BJ (cell line): ENCODE results near the gene UBE2E1. TPM values are rescaled to one million over a fixed set of nuclear protein-coding genes. Genes with fewer than 3 reads are reported as not detected.

Experiments used
- CTCF ChIA-PET: fragments of 350-600 bp; formaldehyde crosslinking; extraction: SDS; loops from one replicate; lab custom pipeline; 2021; ENCODE audit warnings: antibody characterized with exemption, inconsistent platforms; lab: Yijun Ruan, JAX
- POLR2A ChIA-PET: fragments of 300-600 bp; sonication (Branson Sonifier 250); formaldehyde crosslinking; extraction: SDS; loops from one replicate; lab custom pipeline; 2021; ENCODE audit warnings: antibody characterized with exemption; lab: Charles Lee
- DNase-seq: peaks from one replicate; pipeline ENCODE4 v3.0.0-alpha.2; 2011; ENCODE audit warnings: low read depth
- H3K27me3 ChIP-seq: 2 replicates; pipeline ENCODE4 v1.6.0; 2011; ENCODE audit warnings: low read length; ENCODE audit not compliant: control insufficient read depth, insufficient read depth
- H3K36me3 ChIP-seq: 2 replicates; pipeline ENCODE4 v1.5.1; 2011; ENCODE audit warnings: low read length; ENCODE audit not compliant: control insufficient read depth, insufficient read depth
- H3K4me3 ChIP-seq: 2 replicates; pipeline ENCODE4 v1.5.1; 2011; ENCODE audit warnings: low read depth, mild to moderate bottlenecking, control low read depth, low read length
- polyA plus RNA-seq: library from polyadenylated mRNA; depleted of rRNA; stranded (reverse); fragments of >200 nt; gene quantifications from 2 replicates; pipeline ENCODE4 v1.2.3, GENCODE V29; 2011
- TF ChIP-seq, protein P1 (sequence below): IDR thresholded peaks from 2 replicates; pipeline ENCODE4 v1.5.1; 2011; ENCODE audit warnings: low read depth, mild to moderate bottlenecking, control low read depth, inconsistent platforms, low read length, moderate library complexity; ENCODE audit not compliant: insufficient read depth

UBE2E1 gene
- polyA plus RNA-seq, 1 experiment: 70.0 TPM

DNA sequence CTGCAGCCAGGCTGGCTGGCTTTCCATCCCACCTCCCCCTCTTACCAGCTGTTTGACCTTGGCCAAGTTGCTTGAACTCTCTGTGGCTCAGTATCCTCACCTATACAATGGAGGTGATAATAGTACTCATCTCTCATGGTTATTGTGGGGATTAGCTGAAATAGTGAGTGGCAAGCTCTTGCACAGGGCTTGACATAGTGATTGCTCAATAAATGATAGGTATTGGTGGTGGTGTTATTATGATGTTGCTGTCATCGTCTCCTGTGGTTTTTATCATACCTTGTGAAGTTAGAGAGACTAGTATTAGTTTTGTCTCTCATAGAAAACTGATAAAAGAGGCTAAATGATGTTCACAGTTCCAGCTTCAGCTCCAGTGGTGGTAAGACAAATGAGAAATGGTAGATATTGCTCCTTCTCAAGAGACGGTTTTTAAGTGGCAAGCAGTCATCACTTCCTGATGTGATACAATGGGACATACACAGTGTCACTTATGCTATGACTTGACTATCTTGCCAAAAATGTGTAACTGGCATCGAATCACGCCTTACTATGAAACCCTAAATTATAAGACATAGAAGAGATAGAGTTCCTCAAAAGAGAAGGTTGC is 12.1 kb upstream of the UBE2E1 start:
- Histone ChIP-seq H3K27me3 (peaks cover 4% of the 10 kb centered on the region), H3K4me3 (no peak overlapping the region), H3K36me3 (no peaks in the 10 kb centered on the region)
- TF ChIP-seq, protein P1, sequence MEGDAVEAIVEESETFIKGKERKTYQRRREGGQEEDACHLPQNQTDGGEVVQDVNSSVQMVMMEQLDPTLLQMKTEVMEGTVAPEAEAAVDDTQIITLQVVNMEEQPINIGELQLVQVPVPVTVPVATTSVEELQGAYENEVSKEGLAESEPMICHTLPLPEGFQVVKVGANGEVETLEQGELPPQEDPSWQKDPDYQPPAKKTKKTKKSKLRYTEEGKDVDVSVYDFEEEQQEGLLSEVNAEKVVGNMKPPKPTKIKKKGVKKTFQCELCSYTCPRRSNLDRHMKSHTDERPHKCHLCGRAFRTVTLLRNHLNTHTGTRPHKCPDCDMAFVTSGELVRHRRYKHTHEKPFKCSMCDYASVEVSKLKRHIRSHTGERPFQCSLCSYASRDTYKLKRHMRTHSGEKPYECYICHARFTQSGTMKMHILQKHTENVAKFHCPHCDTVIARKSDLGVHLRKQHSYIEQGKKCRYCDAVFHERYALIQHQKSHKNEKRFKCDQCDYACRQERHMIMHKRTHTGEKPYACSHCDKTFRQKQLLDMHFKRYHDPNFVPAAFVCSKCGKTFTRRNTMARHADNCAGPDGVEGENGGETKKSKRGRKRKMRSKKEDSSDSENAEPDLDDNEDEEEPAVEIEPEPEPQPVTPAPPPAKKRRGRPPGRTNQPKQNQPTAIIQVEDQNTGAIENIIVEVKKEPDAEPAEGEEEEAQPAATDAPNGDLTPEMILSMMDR: no peak
- POLR2A ChIA-PET: no interaction called here
- DNase-seq: no peak
- CTCF ChIA-PET: interaction anchor here (0.6 to 1.9 kb wide), 3 partner anchors 9 to 163 kb away, joined by 3 to 4 read pairs (median 3); no protein-coding TSS in a partner anchor

DNA sequence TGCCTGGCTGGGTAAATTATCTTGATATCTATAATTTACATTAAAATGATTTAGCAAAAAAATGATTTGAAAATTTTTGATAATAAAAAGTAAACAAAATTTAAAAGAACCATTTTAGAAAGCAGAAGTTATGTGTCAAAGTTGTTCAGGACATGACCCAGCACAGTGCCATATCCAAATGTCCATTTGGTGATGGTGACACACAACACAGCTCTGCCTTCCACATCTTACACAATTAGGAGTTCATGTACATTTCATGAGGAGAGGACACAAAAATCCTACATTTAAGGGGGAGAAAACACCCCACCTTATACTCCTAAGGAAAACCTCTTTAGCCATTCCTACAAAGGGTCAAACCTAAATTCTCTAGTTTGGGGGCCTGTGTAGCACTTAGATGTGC is 10.7 kb upstream of the UBE2E1 start:
- DNase-seq: no peak
- CTCF ChIA-PET: interaction anchor here (0.8 to 1.0 kb wide), 2 partner anchors 18 to 394 kb away, joined by 3 read pairs; no protein-coding TSS in a partner anchor
- POLR2A ChIA-PET: no interaction called here
- H3K4me3 ChIP-seq: no peak overlapping the region
- no peaks in the 10 kb centered on the region for H3K36me3 ChIP-seq
- H3K27me3 ChIP-seq: peaks cover 4% of the 10 kb centered on the region
- TF ChIP-seq, protein P1: no peak

DNA sequence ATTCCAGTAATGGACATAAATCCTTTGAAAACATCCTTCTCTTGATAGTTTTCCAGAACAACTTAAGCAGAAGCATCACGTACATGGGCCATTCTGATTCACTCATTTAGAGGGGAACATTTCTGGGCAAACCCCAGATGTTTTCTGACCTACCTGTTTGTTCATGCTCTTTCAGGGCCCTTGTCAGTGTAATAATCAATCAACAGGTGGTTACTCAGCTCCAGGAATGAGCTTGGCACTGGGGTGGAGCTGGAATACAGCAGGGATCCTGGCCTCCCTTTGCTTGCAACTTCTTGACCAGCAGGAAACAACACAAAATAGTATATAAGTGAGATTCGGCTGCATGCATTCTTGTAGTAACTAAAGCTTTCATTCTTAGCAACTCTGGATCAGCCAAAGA is 9.2 kb upstream of the UBE2E1 start:
- POLR2A ChIA-PET: no interaction called here
- H3K27me3 ChIP-seq: peaks cover 4% of the 10 kb centered on the region
- TF ChIP-seq, protein P1: no peak
- no peaks in the 10 kb centered on the region for H3K36me3 ChIP-seq
- H3K4me3 ChIP-seq: no peak overlapping the region
- no peak for DNase-seq
- CTCF ChIA-PET: no interaction called here

DNA sequence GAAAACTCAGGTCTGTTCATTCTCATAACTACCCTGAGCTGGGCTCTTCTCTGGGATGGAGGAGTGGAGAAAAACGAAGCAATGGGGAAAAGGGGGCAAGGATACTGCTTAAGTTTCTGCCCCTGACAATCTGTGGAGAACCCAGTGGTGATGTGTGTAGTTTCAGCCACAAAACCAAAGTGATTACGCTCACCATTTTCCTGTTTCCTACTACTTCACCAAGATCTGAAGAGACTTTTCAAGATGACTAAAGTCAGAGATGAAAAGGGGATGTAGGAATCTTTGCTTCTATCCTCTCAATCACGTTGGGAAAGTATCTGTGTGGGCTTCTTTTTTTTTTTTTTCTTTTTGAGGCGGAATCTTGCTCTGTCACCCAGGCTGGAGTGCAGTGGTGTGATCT is 8.3 kb upstream of the UBE2E1 start:
- DNase-seq: no peak
- CTCF ChIA-PET: no interaction called here
- POLR2A ChIA-PET: no interaction called here

DNA sequence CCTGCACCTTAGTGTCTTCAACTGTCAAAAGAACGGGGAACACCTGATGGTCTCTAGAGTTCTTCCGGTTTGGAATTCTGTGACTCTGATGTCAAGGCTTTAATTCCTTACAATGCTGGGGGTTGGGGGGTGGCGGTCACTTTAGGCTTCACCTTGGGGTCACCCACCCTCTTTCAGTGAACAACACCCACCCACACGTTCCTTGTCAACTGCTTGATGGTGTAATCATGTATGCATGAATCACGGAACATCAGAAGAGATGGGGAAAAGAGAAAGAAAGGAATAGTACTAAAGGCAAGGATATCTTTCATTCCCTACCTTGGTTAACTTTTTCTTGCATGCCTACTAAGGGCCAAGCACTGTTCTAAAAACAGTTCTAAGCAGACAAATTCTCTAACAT is 7.3 kb upstream of the UBE2E1 start:
- TF ChIP-seq, protein P1: no peak
- Histone ChIP-seq H3K27me3 (peaks cover 2% of the 10 kb centered on the region; the same call in 1 of the 2 replicates), H3K4me3 (no peak overlapping the region), H3K36me3 (no peaks in the 10 kb centered on the region)
- ChIA-PET CTCF (no interaction called here), POLR2A (interaction anchor here (0.6 kb wide), 1 partner anchor 42 kb away, joined by 6 read pairs; no protein-coding TSS in a partner anchor)
- no peak for DNase-seq

More for the DNA sequence above, 8.3 kb upstream of the UBE2E1 start:
- no peaks in the 10 kb centered on the region for H3K36me3 ChIP-seq
- TF ChIP-seq, protein P1: no peak
- no peak overlapping the region for H3K4me3 ChIP-seq
- peaks cover 2% of the 10 kb centered on the region; the same call in 1 of the 2 replicates for H3K27me3 ChIP-seq
